ENCODE data around the gene TRIM9.

TRIM9 gene

DNA sequence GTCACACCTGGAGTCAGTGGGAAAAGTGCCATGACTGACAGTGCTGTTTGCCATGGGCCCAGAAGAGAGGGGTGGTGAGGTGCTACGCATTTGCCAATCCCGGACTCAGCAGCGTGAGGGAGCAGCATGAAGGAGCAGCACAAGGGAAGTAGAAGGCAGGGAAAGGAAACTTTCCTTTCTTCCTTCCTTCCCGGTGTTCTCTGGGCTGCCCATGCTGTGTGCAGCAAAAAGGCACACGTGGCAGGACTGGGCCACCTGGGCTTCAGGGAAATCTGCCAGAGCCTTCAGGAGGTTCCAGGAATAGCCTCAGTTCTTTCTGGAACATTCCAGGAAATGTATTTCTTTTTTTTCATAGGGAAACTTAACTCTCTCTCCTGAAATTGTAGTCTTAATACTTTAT is 23.0 kb downstream of the TRIM9 start:
- peak in 3 of 42 donors; percentile 16 to 50 (median 18) for DNase-seq
- intact Hi-C loops (cut with DNase I), result no loop called here

DNA sequence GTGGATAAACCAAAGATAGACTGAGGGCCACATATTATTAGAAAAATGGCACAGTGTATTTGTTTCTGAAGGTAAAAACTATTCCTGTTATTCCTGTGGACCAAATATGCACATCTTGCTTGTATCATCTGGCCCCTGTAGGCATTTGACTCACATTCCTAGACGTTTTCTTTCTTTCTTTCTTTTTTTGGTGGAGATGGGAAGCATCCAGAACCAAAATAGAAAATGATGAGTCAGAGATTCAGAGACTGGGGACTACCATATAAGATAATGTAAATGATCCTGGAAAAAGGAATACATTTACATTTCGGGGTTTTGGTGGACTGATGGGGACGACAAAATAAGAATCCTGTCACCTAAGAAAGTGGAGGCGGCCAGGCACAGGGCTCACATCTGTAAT is 24.2 kb downstream of the TRIM9 start:
- DNase-seq, result no peak
- intact Hi-C loops (cut with DNase I), result no loop called here

- DNase-seq, result no peak
- intact Hi-C loops (cut with DNase I), result no loop called here
Measured at GRCh38 chr14:51069055-51069454, 25.9 kb downstream of the TRIM9 start.

DNA sequence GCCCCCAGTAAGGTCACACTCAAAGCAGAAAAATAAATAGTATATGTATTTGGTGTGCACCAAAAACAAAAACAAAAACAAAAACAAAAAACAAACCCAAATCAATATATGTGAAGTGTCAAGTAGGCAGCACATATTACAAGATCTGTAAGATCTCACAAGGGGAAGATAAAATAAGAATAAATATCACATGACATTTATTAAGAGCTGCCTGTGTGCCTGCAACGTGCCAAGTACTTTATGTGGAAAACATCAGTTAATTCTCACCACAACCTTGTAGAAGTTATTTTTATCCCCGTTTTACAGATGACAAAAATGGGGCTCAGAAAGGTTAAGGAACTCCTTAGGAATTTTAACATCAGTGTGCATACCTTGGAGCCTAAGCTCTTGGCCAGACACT is 26.6 kb downstream of the TRIM9 start:
- intact Hi-C loops (cut with DNase I), result no loop called here
- DNase-seq, result no peak

- intact Hi-C loops (cut with DNase I), result no loop called here
- DNase-seq, result no peak
Measured at GRCh38 chr14:51067295-51067694, 27.6 kb downstream of the TRIM9 start.

GRCh38 chr14:51066576-51066975 is 28.3 kb downstream of the TRIM9 start:
- no peak for DNase-seq
- intact Hi-C loops (cut with DNase I), result no loop called here

- DNase-seq, result no peak
- intact Hi-C loops (cut with DNase I), result no loop called here
Measured at GRCh38 chr14:51059032-51059431, 35.9 kb downstream of the TRIM9 start.

DNA sequence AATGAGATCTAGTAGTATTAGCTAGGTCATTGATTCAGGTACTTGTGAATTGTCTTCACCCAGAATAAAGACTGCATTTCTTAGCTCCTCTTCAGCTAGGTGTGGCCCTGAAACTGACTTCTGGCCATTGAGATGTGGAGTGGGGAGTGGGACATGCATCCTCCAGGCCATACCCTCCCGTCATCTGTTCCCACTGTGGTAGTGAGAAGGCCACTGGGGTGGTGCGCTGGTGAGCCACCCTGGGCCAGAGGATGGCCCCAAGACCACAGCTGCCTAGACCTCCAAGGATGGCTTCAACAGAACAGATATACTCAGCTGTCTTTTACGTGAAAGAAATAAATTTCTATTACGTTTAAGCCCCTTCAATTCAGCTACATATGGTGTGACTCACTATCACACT is 36.5 kb downstream of the TRIM9 start:
- no peak for DNase-seq
- intact Hi-C loops (cut with DNase I), result no loop called here

- intact Hi-C loops (cut with DNase I), result no loop called here
- DNase-seq, result no peak
Measured at GRCh38 chr14:51056421-51056820, 38.5 kb downstream of the TRIM9 start.

GRCh38 chr14:51053157-51053556 is 41.7 kb downstream of the TRIM9 start:
- no peak for DNase-seq
- intact Hi-C loops (cut with DNase I), result no loop called here

DNA sequence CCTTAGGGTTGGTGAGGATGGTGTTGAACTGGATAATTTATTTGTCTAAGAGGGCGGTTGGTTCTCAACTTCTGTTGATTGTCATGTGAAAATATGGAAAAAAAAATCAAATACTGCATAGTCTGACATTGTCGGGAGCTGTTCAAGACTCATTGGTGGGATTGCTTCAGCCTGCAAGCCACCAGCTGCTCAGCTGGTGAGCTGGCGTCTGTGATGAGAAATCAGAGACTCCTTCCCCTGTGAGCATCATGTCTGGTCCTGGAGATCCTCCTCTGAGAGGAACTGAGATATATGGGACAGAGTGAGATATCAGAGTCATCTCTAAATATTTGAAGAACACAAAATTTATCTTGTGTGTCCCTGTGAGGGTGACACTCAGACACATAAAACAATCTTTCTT is 49.9 kb downstream of the TRIM9 start:
- no peak for DNase-seq
- intact Hi-C loops (cut with DNase I), result no loop called here

DNA sequence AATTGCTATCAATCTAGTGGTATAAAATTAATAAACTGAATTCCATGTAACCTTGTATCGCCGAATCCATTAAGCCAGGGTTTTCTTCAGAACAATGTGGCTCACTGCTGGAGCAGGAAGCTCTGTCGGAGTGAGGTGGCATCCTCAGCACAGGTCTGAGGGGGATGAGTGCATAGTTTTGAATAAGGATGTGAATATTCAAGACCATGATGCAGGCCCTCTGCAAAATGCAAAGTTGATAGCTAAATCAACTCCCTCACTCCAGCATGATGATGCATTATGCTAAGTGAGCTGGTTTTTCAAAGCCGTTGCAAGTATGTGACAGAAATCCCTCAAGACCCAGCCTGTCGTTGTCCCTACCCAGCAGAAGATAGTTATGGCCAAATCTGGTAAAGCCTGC is 53.0 kb downstream of the TRIM9 start:
- peak in 10 of 42 donors; percentile 25 to 65 (median 40) for DNase-seq
- intact Hi-C loops (cut with DNase I), result no loop called here

DNA sequence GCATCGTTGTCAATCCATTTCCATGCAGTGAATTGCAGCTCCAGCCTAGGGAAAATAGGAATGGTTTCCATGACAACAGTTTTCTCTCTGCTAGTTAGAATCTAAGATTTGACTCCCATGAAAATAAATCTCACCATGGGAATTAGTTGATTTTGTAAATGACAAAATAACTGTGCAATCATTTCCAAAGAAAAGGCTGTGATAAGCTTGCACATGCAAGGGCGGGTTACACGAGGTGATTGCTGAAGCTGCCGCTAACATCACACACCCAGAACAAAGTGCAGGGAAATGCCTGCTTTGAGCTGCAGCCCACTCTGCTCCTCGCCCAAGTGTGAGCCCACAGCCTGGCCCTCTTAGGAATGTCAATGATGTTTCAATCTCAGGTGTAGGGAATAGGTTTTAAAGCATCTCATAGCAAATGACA is 53.8 kb downstream of the TRIM9 start:
- DNase-seq, result peak in 25 of 42 donors; percentile 20 to 72 (median 44)
- intact Hi-C loops (cut with DNase I), result no loop called here

GRCh38 chr14:51039252-51039651 is 55.7 kb downstream of the TRIM9 start:
- no peak for DNase-seq
- intact Hi-C loops (cut with DNase I), result loop anchor here (5.0 kb wide), 1 partner anchor 38 kb away; no protein-coding TSS in a partner anchor

DNA sequence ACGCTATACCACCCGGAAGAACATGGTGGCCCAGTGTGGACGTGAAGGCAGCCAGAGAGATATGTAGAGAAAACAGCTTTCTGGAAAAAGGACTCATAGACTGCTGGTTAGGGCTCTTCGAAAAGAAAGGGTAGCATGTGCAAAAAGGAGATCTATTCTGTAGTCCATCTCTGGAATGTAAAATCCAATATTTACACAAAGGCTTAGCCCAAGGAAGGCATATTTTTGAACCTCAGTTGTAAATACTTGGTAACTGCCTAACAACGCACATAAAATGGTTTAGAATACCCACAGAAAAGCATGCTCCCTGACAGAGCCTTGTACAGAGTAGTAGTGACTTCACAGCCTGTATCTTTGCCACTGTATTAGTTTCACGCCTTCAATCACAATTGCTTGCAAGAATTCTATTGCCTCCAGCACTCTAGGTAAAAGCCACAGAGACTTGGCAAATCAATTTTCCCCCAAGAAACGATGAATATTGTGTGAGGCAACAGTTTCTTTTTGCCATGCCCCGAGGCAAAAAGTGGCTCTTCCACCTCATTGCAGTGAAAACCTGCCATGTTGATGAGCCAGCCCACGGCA is 59.2 kb downstream of the TRIM9 start:
- DNase-seq, result no peak
- intact Hi-C loops (cut with DNase I), result loop anchor here (5.0 kb wide), 1 partner anchor 42 kb away; no protein-coding TSS in a partner anchor

GRCh38 chr14:51028851-51029754 is 65.8 kb downstream of the TRIM9 start:
- intact Hi-C loops (cut with DNase I), result no loop called here
- peak in 15 of 42 donors; percentile 15 to 68 (median 32) for DNase-seq

- DNase-seq, result no peak
- intact Hi-C loops (cut with DNase I), result no loop called here
Measured at GRCh38 chr14:51028361-51028760, 66.5 kb downstream of the TRIM9 start.

- DNase-seq, result no peak
- intact Hi-C loops (cut with DNase I), result no loop called here
Measured at GRCh38 chr14:51024377-51024776, 70.5 kb downstream of the TRIM9 start.

DNA sequence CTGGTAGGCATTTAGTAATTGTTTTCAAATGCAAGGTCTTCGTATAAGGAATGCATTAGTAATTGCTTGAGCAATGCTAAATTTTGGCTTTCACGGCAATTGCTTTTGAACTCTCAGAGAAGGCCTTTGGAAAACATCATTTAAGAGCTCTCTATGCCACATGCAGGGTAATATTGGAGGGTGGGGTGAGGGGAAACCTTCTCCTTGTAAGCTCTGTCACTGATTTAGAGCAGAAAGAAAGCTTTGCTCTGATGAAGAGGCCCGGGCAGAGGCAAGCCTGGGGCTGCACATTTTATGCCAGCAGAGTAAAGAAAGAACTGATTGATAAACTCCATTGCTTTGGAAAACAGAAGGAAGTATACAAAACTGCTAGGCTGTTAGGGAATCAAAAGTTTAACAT is 70.9 kb downstream of the TRIM9 start:
- peak in 37 of 42 donors; percentile 41 to 81 (median 66) for DNase-seq
- intact Hi-C loops (cut with DNase I), result no loop called here

GRCh38 chr14:51022769-51023168 is 72.1 kb downstream of the TRIM9 start:
- DNase-seq, result peak in 37 of 42 donors; percentile 23 to 81 (median 58)
- intact Hi-C loops (cut with DNase I), result no loop called here
